CD4-positive, alpha-beta T cell treated with Interleukin-6 at 100 ng/mL for 8 hours (primary cell): ENCODE measurements around the gene IGFN1.

ENCODE experiments used
- DNase-seq: peaks from one replicate; pipeline ENCODE4 v3.0.0-alpha.2; 2020; ENCODE audit warnings: mixed read lengths, low spot score

IGFN1 gene

GRCh38 chr1:201185123-201185453 lies 5.5 kb upstream of the IGFN1 start:
- no peak for DNase-seq

DNA sequence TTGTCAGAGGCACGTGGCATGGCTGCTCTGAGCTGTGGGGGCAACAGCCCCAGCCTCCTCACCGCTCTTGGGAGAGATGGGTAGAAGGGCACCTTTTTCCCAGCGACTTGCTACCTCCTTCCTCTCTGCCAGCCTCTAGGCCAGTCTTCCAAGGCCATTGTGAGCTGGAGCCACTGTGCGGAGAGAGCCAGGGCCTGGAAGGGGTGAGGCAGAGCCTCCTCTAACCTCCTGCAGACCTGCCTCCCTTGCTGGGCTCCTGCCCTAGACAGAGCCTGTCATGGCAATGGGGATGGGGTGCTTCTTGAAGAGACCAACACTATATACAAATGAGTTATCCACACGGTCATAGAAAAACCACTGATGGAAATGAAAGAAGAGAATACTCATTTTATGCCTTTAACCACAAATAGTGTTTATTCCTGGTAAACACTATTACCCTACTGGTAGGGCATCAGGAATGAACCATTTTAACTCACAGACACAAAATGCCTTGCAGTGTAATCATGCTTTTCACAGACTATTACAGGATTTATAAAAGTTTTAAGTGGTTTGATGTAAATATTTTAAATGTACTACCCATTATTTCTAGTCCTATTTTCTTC lies 5.0 kb upstream of the IGFN1 start:
- DNase-seq = no peak

DNA sequence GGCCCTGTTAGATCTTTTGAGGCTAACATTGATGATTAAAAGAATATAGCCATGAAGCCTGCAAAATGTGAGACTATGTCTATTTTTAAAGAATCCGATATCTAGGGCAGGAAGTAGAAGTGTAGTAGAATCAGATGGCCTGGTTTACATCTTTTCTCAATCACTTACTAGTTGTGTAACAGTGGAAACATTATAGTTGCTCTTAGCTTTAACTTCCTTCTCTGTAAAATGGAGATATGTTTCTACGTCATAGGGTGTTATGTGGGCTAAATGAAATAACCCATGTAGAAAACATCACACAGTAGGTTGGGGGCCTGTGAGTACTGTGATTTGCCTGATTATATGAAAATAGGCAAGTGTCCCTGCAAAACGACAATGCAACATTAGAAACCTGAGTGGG lies 4.4 kb upstream of the IGFN1 start:
- no peak for DNase-seq

DNA sequence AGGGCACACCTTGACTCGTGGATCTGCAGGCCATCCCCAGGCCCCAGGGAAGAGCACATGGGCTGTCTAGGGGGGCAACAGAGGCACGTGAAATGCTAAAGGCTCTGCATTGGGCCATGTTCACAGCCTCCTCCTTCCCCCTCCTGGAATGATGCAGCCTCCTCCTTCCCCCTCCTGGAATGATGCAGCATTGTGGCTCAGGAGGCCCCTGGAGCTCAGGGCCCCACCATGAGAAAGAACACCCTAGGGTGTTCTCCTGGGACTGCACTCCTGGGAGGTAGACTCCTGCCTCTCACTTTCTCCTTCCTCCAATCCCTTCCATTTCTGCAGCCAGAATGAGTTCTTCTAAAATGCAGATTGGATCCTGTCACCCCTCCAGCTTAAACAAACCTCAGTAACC lies 1.5 kb upstream of the IGFN1 start:
- DNase-seq = no peak

DNA sequence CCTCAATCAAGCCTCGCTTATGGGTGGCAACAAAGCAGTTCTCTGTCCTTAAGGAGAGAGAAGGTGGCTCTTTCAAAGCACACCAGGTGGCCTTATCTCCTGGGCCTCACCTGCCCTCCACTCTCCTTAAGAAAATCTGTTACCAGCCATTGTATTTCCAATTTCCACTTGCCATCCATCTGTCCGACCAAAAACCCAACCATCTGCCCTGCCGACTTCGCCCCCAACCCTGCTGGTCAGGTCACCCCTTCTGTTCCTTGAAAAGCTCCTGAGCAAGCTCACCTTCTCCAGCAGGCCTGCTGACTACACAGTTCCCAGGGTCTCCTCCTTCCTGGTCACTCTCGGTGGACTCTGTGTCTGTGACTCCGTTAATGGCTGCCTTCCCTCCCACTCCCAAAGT lies 619 bp upstream of the IGFN1 start:
- DNase-seq = no peak

DNA sequence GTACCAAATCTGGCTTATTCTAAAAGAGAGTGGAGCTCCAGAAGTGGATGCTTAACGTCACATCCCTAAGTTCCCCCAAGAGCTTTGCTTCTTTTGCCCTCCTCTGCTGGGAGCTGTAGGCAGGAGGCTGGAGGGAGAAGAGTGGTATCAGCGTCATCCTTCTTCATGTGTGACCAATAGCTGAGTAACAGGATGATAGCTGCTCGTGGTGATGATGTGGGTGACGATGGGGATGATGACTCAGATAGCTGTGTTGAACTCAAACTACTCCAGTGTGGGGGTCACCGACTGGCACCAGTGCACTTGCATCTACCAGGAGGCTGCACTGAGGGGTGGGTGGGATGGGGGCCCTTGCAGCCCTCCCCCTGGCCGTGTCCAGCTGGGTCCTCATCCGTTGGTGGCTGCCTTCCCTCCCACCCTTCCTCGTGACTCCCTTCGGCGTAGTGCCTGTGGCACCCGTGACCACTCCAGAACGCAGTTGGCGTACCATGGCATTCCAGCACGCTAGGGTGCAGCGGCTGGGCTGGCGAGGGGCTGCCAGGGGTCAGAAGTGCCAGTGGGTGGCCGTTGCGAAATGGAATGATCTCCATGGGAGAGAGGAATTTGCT lies 1.1 kb downstream of the IGFN1 start:
- no peak for DNase-seq

- no peak for DNase-seq
Observed at GRCh38 chr1:201192261-201192788, 1.7 kb downstream of the IGFN1 start.

GRCh38 chr1:201194046-201194445 lies 3.4 kb downstream of the IGFN1 start:
- no peak for DNase-seq

- no peak for DNase-seq
Observed at GRCh38 chr1:201198598-201198997, 8.0 kb downstream of the IGFN1 start.

- no peak for DNase-seq
Observed at GRCh38 chr1:201205036-201205435, 14.4 kb downstream of the IGFN1 start.

GRCh38 chr1:201206176-201206575 lies 15.6 kb downstream of the IGFN1 start:
- DNase-seq = no peak

DNA sequence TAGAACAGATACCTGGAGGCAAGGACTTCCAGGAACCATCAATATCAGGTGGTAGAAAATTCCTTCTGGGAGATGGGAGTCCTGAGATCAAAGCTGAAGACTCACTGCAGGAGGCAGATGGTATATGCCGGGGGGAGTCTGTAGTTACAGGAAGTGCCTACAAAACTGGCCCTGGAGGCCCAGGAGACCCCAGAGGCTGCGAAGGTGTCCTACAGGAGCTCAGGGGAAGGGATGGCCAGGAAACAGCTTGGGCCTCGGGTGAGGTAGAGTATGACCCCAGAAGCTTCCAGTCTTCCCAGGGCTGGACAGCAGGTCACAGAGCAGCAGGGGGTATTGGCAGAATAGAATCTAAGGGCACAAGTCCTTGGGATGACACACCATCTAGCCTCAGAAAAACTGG lies 16.4 kb downstream of the IGFN1 start:
- no peak for DNase-seq

- no peak for DNase-seq
Observed at GRCh38 chr1:201208236-201208635, 17.6 kb downstream of the IGFN1 start.

DNA sequence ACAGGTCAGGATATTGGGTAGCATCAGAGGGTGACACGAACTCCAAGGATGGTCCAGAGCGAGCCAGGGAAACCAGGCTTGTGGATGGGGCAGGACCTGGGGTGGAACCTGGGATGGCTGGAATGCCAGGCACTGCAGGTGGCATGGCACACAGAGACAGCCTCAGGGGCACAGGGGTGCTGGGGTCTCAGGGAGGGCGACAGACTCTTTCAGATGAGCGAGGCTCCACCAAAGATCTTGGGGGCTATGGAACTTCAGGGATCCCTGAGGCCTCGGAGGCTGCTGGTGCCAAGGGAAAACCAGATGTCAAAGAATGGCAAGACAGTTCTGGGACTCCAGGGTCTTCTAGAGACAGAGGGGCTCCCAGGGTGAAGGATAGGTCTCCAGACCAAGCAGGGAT lies 21.4 kb downstream of the IGFN1 start:
- no peak for DNase-seq

DNA sequence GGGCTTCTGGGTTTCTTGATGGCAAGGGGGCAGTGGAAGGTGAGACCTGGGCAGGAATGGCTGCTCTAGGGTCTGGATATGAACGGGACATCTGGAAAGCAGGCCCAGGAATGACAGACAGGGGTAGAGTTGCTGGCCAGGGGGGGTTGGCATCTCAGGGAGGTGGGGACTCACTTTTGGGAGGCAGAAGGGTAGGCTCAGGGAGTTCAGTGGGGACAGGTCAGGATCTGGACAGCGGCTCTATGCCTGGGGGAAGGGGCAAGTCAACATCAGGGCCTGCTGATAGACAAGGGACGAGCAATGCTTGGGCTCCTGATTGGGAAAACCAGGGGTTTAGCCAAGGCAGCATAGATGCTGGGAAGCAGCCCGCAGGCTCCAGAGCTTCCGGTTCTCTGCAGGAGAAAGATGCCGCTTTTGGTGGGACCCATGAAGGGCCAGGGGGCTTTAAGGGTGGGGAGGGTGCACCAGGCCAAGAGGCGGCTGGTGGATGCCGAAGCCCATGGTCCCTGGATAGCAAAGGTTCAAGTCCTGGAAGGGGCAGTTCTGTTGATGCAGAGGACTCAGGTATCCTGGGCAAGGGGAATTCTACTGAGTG lies 21.9 kb downstream of the IGFN1 start:
- DNase-seq = no peak

GRCh38 chr1:201213106-201213770 lies 22.6 kb downstream of the IGFN1 start:
- no peak for DNase-seq

DNA sequence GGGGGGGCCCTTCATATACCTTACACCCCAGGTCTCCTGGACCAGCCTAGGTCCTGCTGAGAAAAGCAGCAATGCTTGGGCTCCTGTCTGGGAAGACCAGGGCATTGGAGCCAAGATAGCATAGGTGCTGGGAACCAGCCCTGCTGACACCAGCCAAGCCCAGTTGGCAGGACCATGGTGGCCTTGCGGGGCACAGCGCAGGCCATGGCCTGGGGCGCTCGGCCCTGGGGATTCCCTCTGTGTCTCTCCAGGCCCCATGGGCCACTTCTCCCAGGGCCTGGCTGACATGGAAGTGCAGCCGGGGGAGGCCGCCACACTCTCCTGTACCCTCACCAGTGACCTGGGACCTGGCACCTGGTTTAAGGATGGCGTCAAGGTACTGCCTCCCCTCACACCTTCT lies 23.3 kb downstream of the IGFN1 start:
- no peak for DNase-seq

DNA sequence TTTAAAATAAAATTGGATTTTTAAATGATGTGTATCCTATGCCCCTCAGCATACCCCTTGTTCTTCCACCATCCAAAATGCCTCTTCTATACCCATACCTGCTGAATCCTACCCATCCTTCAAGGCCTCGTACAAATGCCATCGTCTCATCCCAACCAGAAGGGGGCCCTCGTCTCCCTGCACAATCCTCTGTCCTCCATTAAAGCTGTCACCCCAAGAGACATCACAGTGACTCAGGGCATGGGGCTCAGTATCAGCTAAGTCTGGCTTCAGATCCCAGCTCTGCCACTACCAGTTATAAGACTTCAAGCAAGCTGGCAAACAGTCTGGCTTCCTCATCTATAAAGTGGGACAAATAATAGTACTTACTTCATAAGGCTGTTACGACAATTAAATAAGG lies 23.8 kb downstream of the IGFN1 start:
- no peak for DNase-seq

DNA sequence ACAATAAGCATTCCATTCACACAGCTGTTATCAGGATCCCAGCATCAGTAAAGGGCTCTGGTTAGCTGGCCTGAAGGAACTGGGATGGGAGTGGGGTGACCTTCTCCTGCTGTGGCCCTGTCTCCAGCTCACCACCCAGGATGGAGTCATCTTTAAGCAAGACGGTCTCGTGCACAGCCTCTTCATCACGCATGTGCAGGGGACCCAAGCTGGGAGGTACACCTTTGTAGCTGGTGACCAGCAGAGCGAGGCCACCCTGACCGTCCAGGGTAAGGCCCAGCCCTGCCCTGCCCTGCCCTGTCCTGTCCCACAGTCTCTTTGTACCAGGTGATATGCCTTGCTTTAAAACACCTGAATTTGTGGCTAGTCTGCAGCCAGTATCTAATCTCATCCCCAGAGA lies 24.3 kb downstream of the IGFN1 start:
- DNase-seq = no peak

DNA sequence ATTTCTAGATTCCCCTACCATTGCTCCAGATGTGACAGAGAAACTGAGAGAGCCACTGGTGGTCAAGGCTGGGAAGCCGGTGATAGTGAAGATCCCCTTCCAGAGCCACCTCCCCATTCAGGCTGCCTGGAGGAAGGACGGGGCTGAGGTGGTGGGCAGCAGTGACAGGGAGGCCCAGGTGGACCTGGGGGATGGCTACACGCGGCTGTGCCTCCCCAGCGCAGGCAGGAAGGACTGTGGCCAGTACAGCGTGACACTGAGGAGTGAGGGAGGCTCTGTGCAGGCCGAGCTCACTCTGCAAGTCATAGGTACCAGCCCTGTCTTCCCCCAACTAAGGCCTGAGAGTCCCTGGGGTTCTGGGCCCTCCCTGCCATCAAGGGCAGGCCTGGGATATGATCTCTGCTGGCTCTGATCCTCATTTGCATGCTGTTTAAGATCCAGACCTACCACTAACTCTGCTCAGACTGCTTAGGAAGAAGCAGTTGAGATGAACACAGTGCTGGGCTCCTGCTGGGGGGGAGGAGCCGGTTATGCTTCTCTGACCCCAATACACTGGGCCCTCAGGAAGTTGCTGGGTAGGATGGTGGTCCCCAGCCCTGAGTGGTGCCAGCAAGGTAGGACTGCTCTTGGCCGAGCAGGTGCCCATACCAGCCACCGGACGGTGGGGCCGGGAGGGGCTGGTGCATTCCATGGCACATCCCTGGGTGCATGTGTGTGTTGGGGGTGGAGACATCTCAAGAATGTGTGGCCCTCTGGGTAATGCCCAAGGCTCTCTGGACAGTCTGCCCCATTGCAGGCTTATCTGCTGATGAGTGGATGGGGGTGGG lies 25.1 kb downstream of the IGFN1 start:
- no peak for DNase-seq

DNA sequence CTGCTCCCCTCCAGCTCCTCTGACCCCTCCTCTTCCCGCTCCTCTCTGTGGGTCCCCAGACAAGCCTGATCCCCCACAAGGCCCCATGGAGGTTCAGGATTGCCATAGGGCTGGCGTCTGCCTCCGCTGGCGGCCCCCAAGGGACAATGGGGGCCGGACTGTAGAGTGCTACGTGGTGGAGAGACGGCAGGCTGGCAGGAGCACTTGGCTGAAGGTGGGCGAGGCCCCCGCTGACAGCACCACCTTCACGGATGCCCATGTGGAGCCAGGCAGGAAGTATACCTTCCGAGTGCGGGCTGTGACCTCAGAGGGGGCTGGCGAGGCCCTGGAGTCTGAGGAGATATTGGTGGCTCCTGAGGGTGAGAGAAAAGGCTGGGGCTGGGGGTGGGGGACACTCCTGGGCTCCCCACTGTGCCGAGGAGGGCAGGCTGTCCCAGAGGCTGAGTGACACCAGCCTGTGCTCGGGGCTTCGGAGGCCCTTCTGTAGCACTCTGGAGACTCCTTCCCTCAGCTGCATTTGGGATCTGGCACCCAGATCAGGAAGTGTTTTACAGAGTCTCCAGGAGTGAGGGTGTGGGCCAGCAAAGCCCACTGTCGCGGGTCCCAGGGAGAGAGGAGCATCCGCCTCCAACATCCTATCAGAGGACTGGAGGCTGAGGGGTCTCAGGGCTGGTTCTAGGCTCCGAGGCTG lies 25.9 kb downstream of the IGFN1 start:
- DNase-seq = no peak

DNA sequence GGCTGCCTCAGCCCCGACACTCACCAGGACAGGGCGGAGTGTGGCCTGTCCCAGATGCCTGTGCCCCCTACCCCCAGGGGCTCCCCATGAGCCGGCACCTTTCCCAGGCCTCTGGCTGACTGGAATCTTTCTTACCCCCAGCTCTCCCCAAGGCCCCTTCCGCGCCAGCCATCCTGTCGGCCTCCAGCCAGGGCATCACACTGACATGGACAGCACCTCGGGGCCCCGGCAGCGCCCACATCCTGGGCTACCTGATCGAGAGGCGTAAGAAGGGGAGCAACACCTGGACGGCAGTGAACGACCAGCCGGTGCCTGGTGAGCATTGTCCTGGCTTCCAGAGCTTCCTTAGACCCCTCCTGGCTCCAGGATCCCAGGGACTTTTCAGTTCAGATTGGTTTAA lies 26.5 kb downstream of the IGFN1 start:
- no peak for DNase-seq
